Measurements from ENCODE around the gene AP4M1. TPM values are rescaled to one million over a fixed set of nuclear protein-coding genes. Genes with fewer than 3 reads are reported as not detected.

The AP4M1 gene
- total and polyA plus RNA-seq, 9 of the 15 experiments (the other 6 are each of a cell fraction or from before 2014, with no cell fraction given), result 1.3 to 30.9 (median 14.1) TPM

DNA sequence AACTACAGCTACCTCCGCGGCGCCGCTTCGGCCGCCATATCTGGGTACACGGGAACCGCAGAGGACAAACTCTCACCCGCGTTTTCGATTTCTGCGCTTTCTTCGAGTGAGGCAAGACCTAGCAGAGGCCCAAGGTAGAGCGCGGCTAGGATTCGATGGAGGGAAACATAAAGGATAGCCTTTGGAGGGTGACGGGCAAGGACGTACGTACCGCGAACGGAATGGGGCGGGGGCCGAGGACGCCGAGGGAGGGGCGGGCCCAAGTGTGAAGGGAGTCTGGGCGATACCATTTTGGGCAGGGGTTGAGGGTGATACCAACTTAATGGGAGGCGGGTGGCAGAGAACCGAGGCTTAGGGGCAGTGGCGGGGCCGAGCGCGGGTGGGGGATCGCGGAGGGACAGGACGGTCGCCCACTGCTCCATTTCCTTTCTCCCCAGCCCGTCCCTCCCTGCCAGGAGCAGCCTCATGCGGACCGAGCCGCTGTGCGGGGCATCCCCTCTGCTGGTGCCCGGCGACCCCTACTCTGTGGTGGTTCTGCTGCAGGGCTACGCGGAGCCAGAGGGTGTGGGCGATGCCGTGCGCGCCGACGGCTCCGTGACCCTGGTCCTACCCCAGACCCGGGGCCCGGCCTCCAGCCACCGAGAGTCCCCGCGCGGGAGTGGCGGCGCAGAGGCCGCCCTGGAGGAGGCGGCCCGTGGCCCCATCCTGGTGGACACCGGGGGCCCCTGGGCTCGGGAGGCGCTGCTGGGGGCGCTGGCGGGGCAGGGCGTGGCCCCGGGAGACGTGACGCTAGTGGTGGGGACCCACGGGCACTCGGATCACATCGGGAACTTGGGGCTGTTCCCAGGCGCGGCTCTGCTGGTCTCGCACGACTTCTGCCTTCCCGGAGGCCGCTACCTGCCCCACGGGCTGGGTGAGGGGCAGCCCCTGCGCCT lies 25.8 kb downstream of the AP4M1 start, which contains the start of gene MBLAC1 (continued):
- TF ChIP-seq CEBPZ (IDR thresholded peaks at IDR 0.05; ENCODE audit: borderline replicate concordance, low read depth, low read length), result no peak
- 0 out of 2 replicates have a peak, but pooled peaks have one; percentile 76 for TF ChIP-seq TGIF2 (CRISPR knock-in tag; IDR thresholded peaks at IDR 0.05)
- peak; percentile 80 for TF ChIP-seq CREM (IDR thresholded peaks at IDR 0.05; ENCODE audit: low read depth)
- peak; percentile 80 for TF ChIP-seq GABPA (tag; conservative IDR thresholded peaks at IDR 0.05; ENCODE audit: low read depth)
- TF ChIP-seq C11orf30 (IDR thresholded peaks at IDR 0.05; ENCODE audit: low read depth), result 0 out of 2 replicates have a peak, but pooled peaks have one; percentile 41
- no peak for TF ChIP-seq ZNF143 (CRISPR knock-in tag; IDR thresholded peaks at IDR 0.05)
- peak; percentile 38; the same call in 1 of the 2 replicates for TF ChIP-seq MAFF (IDR thresholded peaks at IDR 0.05; ENCODE audit: low read length)
- no peak for TF ChIP-seq ZNF41 (CRISPR knock-in tag; conservative IDR thresholded peaks at IDR 0.05)
- TF ChIP-seq XRCC5 (IDR thresholded peaks at IDR 0.05; ENCODE audit: low read depth, low read length), result no peak
- TF ChIP-seq NUFIP1 (IDR thresholded peaks at IDR 0.05; ENCODE audit: partially characterized antibody), result no peak
- TF ChIP-seq, protein P1, sequence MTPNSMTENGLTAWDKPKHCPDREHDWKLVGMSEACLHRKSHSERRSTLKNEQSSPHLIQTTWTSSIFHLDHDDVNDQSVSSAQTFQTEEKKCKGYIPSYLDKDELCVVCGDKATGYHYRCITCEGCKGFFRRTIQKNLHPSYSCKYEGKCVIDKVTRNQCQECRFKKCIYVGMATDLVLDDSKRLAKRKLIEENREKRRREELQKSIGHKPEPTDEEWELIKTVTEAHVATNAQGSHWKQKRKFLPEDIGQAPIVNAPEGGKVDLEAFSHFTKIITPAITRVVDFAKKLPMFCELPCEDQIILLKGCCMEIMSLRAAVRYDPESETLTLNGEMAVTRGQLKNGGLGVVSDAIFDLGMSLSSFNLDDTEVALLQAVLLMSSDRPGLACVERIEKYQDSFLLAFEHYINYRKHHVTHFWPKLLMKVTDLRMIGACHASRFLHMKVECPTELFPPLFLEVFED (CRISPR knock-in tag; conservative IDR thresholded peaks at IDR 0.05), result 0 out of 2 replicates have a peak, but pooled peaks have one; percentile 3
- TF ChIP-seq ARNT (IDR thresholded peaks at IDR 0.05), result no peak
- no peak for TF ChIP-seq ZC3H4 (CRISPR knock-in tag; IDR thresholded peaks at IDR 0.05; ENCODE audit: borderline replicate concordance)
- TF ChIP-seq ZNF668 (CRISPR knock-in tag; IDR thresholded peaks at IDR 0.05), result no peak
- TF ChIP-seq RBM15 (IDR thresholded peaks at IDR 0.05; ENCODE audit: insufficient read depth, low read length), result peak; percentile 77; the same call in 1 of the 2 replicates
- no peak for TF ChIP-seq SMARCB1 (IDR thresholded peaks at IDR 0.05; ENCODE audit: insufficient read length, low read depth)
- no peak for TF ChIP-seq NCOA6 (IDR thresholded peaks at IDR 0.05)
- no peak; the same call in 1 of the 2 replicates for TF ChIP-seq MEF2D (tag; conservative IDR thresholded peaks at IDR 0.05; ENCODE audit: low read depth)
- TF ChIP-seq ZNF165 (CRISPR knock-in tag; IDR thresholded peaks at IDR 0.05; ENCODE audit: borderline replicate concordance), result no peak
- no peak for TF ChIP-seq ZNF133 (CRISPR knock-in tag; IDR thresholded peaks at IDR 0.05)
- no peak for TF ChIP-seq ZNF586 (CRISPR knock-in tag; conservative IDR thresholded peaks at IDR 0.05)
- peak; percentile 65 for TF ChIP-seq RB1 (IDR thresholded peaks at IDR 0.05; ENCODE audit: low read depth)
- TF ChIP-seq HOXB6 (CRISPR knock-in tag; IDR thresholded peaks at IDR 0.05; ENCODE audit: borderline replicate concordance), result no peak
- no peak for TF ChIP-seq PPARD (CRISPR knock-in tag; IDR thresholded peaks at IDR 0.05)
- TF ChIP-seq SAFB (IDR thresholded peaks at IDR 0.05; ENCODE audit: borderline replicate concordance, low read depth, low read length), result no peak; the same call in 1 of the 2 replicates

Data from K562 (cell line).